PC-3 (cell line): ENCODE measurements around the gene PLEKHH1. TPM values are rescaled to one million over a fixed set of nuclear protein-coding genes. Genes with fewer than 3 reads are reported as not detected.
A peak's percentile ranks its signal among the peaks of the same experiment; 100 is the strongest.

ENCODE experiments used
- ATAC-seq: fragments of 200-7000 bp; cut with Tn5 transposase; 2 replicates; pipeline ENCODE4 v1.9.1; 2020; ENCODE audit warnings: mild to moderate bottlenecking, moderate library complexity
- BruUV-seq: library from RNA; stranded (reverse); fragments of 400-500 nt; replicated peaks from 2 replicates; lab custom pipeline; 2021; lab: Mats Ljungman, UMichigan
- CTCF ChIA-PET: fragments of 300-600 bp; sonication (Branson Sonifier 250); formaldehyde crosslinking; loops from one replicate; lab custom pipeline; 2022; ENCODE audit warnings: antibody characterized with exemption; lab: Charles Lee
- POLR2A ChIA-PET: fragments of 300-600 bp; sonication (Branson Sonifier 250); formaldehyde crosslinking; loops from one replicate; lab custom pipeline; 2022; ENCODE audit warnings: antibody characterized with exemption; ENCODE audit not compliant: unreplicated experiment; lab: Charles Lee
- DNase-seq: peaks from one replicate; pipeline ENCODE4 v3.0.0-alpha.2; 2015
- H2AFZ ChIP-seq: fragments of 300-600 bp; sonication (generic); 2 replicates; pipeline ENCODE4 v1.6.0; 2016; ENCODE audit warnings: antibody characterized with exemption, low read length
- H3F3A ChIP-seq: fragments of 300-600 bp; sonication (generic); one replicate; pipeline ENCODE4 v1.6.0; 2017; ENCODE audit warnings: antibody characterized with exemption, low read length, control low read depth, mild to moderate bottlenecking; ENCODE audit not compliant: unreplicated experiment
- H3K27ac ChIP-seq: fragments of 300-600 bp; sonication (generic); 2 replicates; pipeline ENCODE4 v1.5.1; 2016; ENCODE audit warnings: mild to moderate bottlenecking, low read length
- H3K27me3 ChIP-seq: fragments of 300-600 bp; sonication (generic); 2 replicates; pipeline ENCODE4 v1.6.1; 2016; ENCODE audit warnings: low read length, mixed read lengths
- H3K36me3 ChIP-seq: fragments of 300-600 bp; sonication (generic); 2 replicates; pipeline ENCODE4 v1.6.1; 2016; ENCODE audit warnings: low read depth, mixed run types, low read length, mixed read lengths
- H3K4me1 ChIP-seq: fragments of 300-600 bp; sonication (generic); 2 replicates; pipeline ENCODE4 v1.5.1; 2016; ENCODE audit warnings: low read length; ENCODE audit not compliant: insufficient read depth
- H3K4me2 ChIP-seq: fragments of 300-600 bp; sonication (generic); 2 replicates; pipeline ENCODE4 v1.6.0; 2016; ENCODE audit warnings: low read length
- H3K4me3 ChIP-seq: fragments of 300-600 bp; sonication (generic); 2 replicates; pipeline ENCODE4 v1.5.1; 2016; ENCODE audit warnings: mild to moderate bottlenecking, low read length, mixed read lengths
- H3K79me2 ChIP-seq: fragments of 300-600 bp; sonication (generic); 2 replicates; pipeline ENCODE4 v1.6.1; 2017; ENCODE audit warnings: low read length, mixed read lengths
- H3K9ac ChIP-seq: fragments of 300-600 bp; sonication (generic); 2 replicates; pipeline ENCODE4 v1.6.0; 2016; ENCODE audit warnings: mild to moderate bottlenecking, low read length
- H3K9me2 ChIP-seq: fragments of 300-600 bp; sonication (generic); replicated peaks from 2 replicates; pipeline ENCODE4 v1.6.1; 2016; ENCODE audit warnings: mixed run types, low read length, mixed read lengths
- H3K9me3 ChIP-seq: fragments of 300-600 bp; sonication (generic); 2 replicates; pipeline ENCODE4 v1.6.1; 2016; ENCODE audit warnings: low read length, mixed read lengths
- H4K20me1 ChIP-seq: fragments of 300-600 bp; sonication (generic); 2 replicates; pipeline ENCODE4 v1.6.1; 2016; ENCODE audit warnings: low read length, mixed read lengths
- EZH2 ChIP-seq: fragments of 300-600 bp; sonication (generic); IDR thresholded peaks from one replicate; pipeline ENCODE4 v1.6.1; 2017; ENCODE audit warnings: antibody characterized with exemption, mild to moderate bottlenecking, low read length; ENCODE audit not compliant: unreplicated experiment
- EZH2phosphoT487 ChIP-seq: fragments of 300-600 bp; sonication (generic); IDR thresholded peaks from 2 replicates; pipeline ENCODE4 v1.6.1; 2018; ENCODE audit warnings: mild to moderate bottlenecking, antibody characterized with exemption, low read length, borderline replicate concordance
- intact Hi-C: fragments of 100-400 bp; cut with micrococcal nuclease; formaldehyde crosslinking; loops from 2 replicates; pipeline ENCODE4 v1.9.0; 2023
- total RNA-seq: library from RNA; depleted of rRNA; stranded (reverse); fragments of >200 nt; gene quantifications from 2 replicates; pipeline ENCODE4 v1.2.3, GENCODE V29; 2014
- TF ChIP-seq, protein P1 (sequence below): fragments of 300-600 bp; sonication (generic); conservative IDR thresholded peaks from 2 replicates; pipeline ENCODE4 v1.5.1; 2017; ENCODE audit warnings: antibody characterized with exemption, low read depth, mild to moderate bottlenecking, low read length

Gene PLEKHH1
- total RNA-seq, 1 experiment from 2014 or later: 11.1 TPM

DNA sequence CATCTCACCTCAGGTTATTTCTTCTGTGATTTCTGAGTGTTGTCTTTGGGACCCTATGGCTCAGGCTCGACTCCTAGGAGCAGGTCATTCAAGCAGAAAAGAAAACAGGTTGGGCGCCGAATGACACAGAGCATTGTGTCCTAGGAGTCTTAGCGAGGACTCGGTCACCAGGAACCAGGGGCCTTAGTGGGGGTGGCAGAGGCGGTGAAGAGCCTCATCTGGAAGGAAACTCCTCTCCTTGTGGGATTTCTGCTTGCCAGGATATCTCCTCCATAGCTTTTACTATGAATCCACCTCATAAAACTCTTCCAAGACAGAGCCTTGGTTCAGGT lies 630 bp downstream of the PLEKHH1 start:
- peak overlapping the region; percentile 99 for H2AFZ ChIP-seq
- ChIA-PET CTCF (interaction anchor here (0.8 to 1.7 kb wide), 4 partner anchors 10 to 171 kb away, joined by 3 to 10 read pairs (median 4); no protein-coding TSS in a partner anchor), POLR2A (no interaction called here)
- H3K4me3 ChIP-seq: peak overlapping the region; percentile 79
- no peaks in the 10 kb centered on the region for H3K27me3 ChIP-seq
- DNase-seq: peak; percentile 32
- H3K4me2 ChIP-seq: peak overlapping the region; percentile 88
- H4K20me1 ChIP-seq: no peaks in the 10 kb centered on the region
- no peaks in the 10 kb centered on the region for H3K9me3 ChIP-seq
- H3K79me2 ChIP-seq: no peaks in the 10 kb centered on the region
- intact Hi-C loops: loop anchor here (2.0 kb wide), 1 partner anchor 107 kb away; no protein-coding TSS in a partner anchor
- no peak overlapping the region for H3K27ac ChIP-seq
- TF ChIP-seq, protein P1, sequence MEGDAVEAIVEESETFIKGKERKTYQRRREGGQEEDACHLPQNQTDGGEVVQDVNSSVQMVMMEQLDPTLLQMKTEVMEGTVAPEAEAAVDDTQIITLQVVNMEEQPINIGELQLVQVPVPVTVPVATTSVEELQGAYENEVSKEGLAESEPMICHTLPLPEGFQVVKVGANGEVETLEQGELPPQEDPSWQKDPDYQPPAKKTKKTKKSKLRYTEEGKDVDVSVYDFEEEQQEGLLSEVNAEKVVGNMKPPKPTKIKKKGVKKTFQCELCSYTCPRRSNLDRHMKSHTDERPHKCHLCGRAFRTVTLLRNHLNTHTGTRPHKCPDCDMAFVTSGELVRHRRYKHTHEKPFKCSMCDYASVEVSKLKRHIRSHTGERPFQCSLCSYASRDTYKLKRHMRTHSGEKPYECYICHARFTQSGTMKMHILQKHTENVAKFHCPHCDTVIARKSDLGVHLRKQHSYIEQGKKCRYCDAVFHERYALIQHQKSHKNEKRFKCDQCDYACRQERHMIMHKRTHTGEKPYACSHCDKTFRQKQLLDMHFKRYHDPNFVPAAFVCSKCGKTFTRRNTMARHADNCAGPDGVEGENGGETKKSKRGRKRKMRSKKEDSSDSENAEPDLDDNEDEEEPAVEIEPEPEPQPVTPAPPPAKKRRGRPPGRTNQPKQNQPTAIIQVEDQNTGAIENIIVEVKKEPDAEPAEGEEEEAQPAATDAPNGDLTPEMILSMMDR: no peak
- no peak for TF ChIP-seq EZH2phosphoT487
- no peak for TF ChIP-seq EZH2
- no peaks in the 10 kb centered on the region for H3K36me3 ChIP-seq
- no peaks in the 10 kb centered on the region for H3K9me2 ChIP-seq
- H3K4me1 ChIP-seq: peaks cover 6% of the 10 kb centered on the region; the same call in 1 of the 2 replicates
- peak overlapping the region; percentile 34; the same call in 1 of the 2 replicates for H3K9ac ChIP-seq
- peak; percentile 34 for ATAC-seq
- H3F3A ChIP-seq: no peaks in the 10 kb centered on the region
- no TSS peak for BruUV-seq

DNA sequence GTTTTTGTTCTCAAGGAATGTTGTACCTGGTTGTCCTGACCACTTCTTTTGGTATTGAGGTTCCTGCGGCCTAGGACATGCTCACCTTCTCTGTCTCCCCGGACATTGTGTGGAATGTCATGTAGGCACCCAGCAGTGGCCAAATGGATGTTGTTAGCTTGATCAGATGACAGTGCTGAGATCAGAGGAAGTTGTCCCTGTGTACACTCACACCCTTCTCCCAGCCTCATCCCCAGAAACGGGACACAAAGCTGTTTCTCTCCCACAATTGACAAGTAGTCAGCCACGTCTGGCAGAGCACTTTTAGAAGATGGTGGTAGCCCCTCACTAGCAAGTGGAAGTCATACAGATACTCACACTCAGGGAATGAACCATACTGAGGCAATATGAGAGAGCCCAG lies 3.0 kb downstream of the PLEKHH1 start:
- Histone ChIP-seq H3K79me2 (no peaks in the 10 kb centered on the region), H2AFZ (no peak overlapping the region), H4K20me1 (no peaks in the 10 kb centered on the region), H3K9me3 (no peaks in the 10 kb centered on the region), H3K9me2 (no peaks in the 10 kb centered on the region), H3K9ac (no peak overlapping the region), H3K4me2 (no peak overlapping the region), H3K27ac (no peak overlapping the region), H3K27me3 (no peaks in the 10 kb centered on the region), H3K4me3 (no peak overlapping the region), H3K36me3 (no peaks in the 10 kb centered on the region), H3F3A (no peaks in the 10 kb centered on the region), H3K4me1 (peaks cover 6% of the 10 kb centered on the region; the same call in 1 of the 2 replicates)
- DNase-seq (no peak), ATAC-seq (no peak)
- no TSS peak for BruUV-seq
- intact Hi-C loops: no loop called here
- ChIA-PET POLR2A (no interaction called here), CTCF (interaction anchor here (1.5 kb wide), 1 partner anchor 9 kb away, joined by 8 read pairs; no protein-coding TSS in a partner anchor)
- no peak for TF ChIP-seq EZH2
- TF ChIP-seq EZH2phosphoT487: no peak
- TF ChIP-seq, protein P1: no peak

DNA sequence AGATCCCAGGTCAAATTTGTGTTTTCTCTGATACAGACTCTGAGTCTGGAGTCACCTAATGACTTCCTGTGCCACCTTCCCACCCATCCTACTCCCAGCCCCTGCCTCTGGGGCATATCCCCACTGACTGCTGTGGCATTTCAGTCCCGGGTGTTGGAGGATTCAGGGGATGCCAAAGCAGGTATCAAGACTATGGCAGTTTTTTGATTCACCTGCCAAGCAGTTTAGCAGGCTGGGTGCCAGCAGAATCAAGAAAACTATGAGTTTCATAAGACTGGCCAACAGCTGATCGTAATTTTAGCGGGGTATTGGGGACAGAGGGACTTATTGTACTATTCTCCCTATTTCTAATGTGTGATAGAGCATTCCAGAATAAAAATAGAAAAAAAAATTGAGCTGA lies 4.6 kb downstream of the PLEKHH1 start:
- POLR2A ChIA-PET: no interaction called here
- peaks cover 6% of the 10 kb centered on the region; the same call in 1 of the 2 replicates for H3K4me1 ChIP-seq

More for the DNA sequence above, 4.6 kb downstream of the PLEKHH1 start:
- ATAC-seq: no peak
- no peaks in the 10 kb centered on the region for H3F3A ChIP-seq
- no peaks in the 10 kb centered on the region for H3K9me2 ChIP-seq
- H3K4me2 ChIP-seq: no peak overlapping the region
- no peaks in the 10 kb centered on the region for H3K36me3 ChIP-seq
- H3K27me3 ChIP-seq: no peaks in the 10 kb centered on the region
- no peaks in the 10 kb centered on the region for H3K79me2 ChIP-seq
- no peak overlapping the region for H3K9ac ChIP-seq
- DNase-seq: no peak
- no peak overlapping the region for H2AFZ ChIP-seq
- H4K20me1 ChIP-seq: no peaks in the 10 kb centered on the region
- no peak overlapping the region for H3K4me3 ChIP-seq
- H3K27ac ChIP-seq: no peak overlapping the region
- CTCF ChIA-PET: interaction anchor here (1.1 kb wide), 1 partner anchor 11 kb away, joined by 7 read pairs; no protein-coding TSS in a partner anchor
- TF ChIP-seq EZH2phosphoT487 (no peak), EZH2 (no peak)
- TF ChIP-seq, protein P1: no peak
- no peaks in the 10 kb centered on the region for H3K9me3 ChIP-seq
- intact Hi-C loops: no loop called here
- no TSS peak for BruUV-seq
